Psoas muscle (tissue), 8 donors: ENCODE results near the gene VSX1. TPM values are rescaled to one million over a fixed set of nuclear protein-coding genes. Genes with fewer than 3 reads are reported as not detected.

Experiments used
- ATAC-seq, 4 donors: fragments of 200-7000 bp; cut with Tn5 transposase; one replicate each; pipeline ENCODE4 v1.9.1; 2020; ENCODE audit warnings: moderate library complexity in 3 of 4, mild to moderate bottlenecking in 2 of 4
- DNase-seq, 2 donors: peaks; one replicate each; pipeline ENCODE4 v3.0.0-alpha.2; 2020
- H3K27ac ChIP-seq: fragments of 200-600 bp; one replicate; pipeline ENCODE4 v1.8.0; 2022
- H3K27me3 ChIP-seq, 3 donors: fragments of 200-600 bp in 1 of 3; one replicate each; pipeline versions ENCODE4 v1.6.1 to v1.8.0; 2013 to 2022; ENCODE audit warnings: low read length in 2 of 3, mild to moderate bottlenecking in 2 of 3, moderate library complexity in 1 of 3; ENCODE audit not compliant: insufficient read depth in 3 of 3
- H3K36me3 ChIP-seq, 2 donors: fragments of 200-600 bp in 1 of 2; one replicate each; pipeline versions ENCODE4 v1.6.1 to v1.8.0; 2013 to 2022; ENCODE audit warnings: low read depth in 1 of 2, mild to moderate bottlenecking in 1 of 2, moderate library complexity in 1 of 2; ENCODE audit not compliant: insufficient read depth in 1 of 2
- H3K4me1 ChIP-seq: fragments of 200-600 bp; one replicate; pipeline ENCODE4 v1.8.0; 2022
- H3K4me3 ChIP-seq: fragments of 200-600 bp; one replicate; pipeline ENCODE4 v1.8.0; 2022; ENCODE audit warnings: mild to moderate bottlenecking
- H3K9me3 ChIP-seq: fragments of 200-600 bp; one replicate; pipeline ENCODE4 v1.8.0; 2022
- WGBS, 3 donors: extraction: QIAGEN DNeasy Blood & Tissue Kit; methylation state at CpG; one replicate each; pipeline versions ENCODE4 v1.1.6 to v1.1.7; 2013; 5-methylcytosine and 5-hydroxymethylcytosine counted together
- intact Hi-C, 2 donors: fragments of 100-400 bp; cut with DNase I; formaldehyde crosslinking; loops; one replicate each; pipeline versions ENCODE4 v1.11.0 to v1.14.2; 2022
- polyA plus RNA-seq, 3 donors: library from polyadenylated mRNA; stranded (reverse); fragments of 200-250 nt; gene quantifications; one replicate each; pipeline ENCODE4 v1.2.3, GENCODE V29; 2013
- total RNA-seq, 4 donors: library from RNA; stranded (reverse); fragmentation: NEBNext Ultra II Directional in 2 of 4; extraction: Animal tissue kit (Norgen Biotek cat#: 25700) in 2 of 4; gene quantifications; one replicate each; pipeline versions ENCODE4 v1.2.1 to v1.2.4, GENCODE V29; 2021 to 2023
- TF ChIP-seq, protein P1 (sequence below): fragments of 200-600 bp; IDR thresholded peaks from one replicate; pipeline ENCODE4 v1.8.0; 2022; ENCODE audit warnings: antibody characterized with exemption
- donor health status: healthy with polysubstance abuse.
- donor health status: DM: no; HTN: no; CAD: no; lungs with moderate emphysema.
- donor health status: Bipolar disorder and iron deficiency.
- donor health status: healthy.
- donor health status: DM: yes; HTN: yes; CAD: no.
- donor health status: DM: no; HTN: no; CAD: no.
- donor health status: DM: no; HTN: no; CAD: no.
- donor health status: DM: yes; HTN: yes; CAD: no.

VSX1 gene
- total and polyA plus RNA-seq, 7 donors = 0.04 to 0.52 (median 0.24) TPM; not detected in 1

DNA sequence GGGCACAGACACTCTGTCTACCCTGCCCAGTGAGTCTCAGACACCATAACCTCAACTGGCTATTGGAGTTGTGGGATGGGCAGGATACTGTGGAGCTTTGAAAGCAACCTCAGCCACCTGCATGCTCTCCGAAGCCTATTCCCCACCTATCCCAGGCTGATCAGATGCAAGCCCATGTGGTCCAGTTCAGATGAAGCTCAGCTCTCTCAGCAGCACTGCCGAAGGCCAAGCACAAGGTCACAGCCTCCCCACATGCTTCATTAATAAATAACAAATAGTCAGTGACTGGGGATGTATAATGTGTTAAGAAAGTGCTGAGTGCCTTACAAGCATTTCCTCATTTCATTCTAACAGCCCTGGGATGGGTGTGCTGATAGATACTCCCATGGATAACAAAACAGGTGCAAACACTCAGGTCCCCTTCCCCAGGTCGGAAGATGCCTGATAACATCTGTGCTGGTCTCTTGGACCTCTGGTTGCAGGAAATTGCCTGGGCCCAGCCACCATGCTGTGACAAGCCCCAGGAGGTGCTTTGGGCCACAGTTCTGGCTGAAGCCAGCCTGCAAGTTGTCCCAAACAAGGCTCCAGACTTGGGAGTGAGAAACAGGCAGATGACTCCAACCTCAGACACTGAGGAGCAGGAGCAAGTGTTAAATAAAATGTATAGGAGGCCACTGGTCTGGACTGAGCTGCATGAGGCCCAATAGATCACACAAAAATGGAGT, 27.7 kb downstream of the VSX1 start:
- ATAC-seq = peak in 1 of 4 donors; percentile 14
- H3K27ac ChIP-seq = peak overlapping the region; percentile 83
- TF ChIP-seq, protein P1, sequence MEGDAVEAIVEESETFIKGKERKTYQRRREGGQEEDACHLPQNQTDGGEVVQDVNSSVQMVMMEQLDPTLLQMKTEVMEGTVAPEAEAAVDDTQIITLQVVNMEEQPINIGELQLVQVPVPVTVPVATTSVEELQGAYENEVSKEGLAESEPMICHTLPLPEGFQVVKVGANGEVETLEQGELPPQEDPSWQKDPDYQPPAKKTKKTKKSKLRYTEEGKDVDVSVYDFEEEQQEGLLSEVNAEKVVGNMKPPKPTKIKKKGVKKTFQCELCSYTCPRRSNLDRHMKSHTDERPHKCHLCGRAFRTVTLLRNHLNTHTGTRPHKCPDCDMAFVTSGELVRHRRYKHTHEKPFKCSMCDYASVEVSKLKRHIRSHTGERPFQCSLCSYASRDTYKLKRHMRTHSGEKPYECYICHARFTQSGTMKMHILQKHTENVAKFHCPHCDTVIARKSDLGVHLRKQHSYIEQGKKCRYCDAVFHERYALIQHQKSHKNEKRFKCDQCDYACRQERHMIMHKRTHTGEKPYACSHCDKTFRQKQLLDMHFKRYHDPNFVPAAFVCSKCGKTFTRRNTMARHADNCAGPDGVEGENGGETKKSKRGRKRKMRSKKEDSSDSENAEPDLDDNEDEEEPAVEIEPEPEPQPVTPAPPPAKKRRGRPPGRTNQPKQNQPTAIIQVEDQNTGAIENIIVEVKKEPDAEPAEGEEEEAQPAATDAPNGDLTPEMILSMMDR = no peak
- 56 to 62% (median 60%) methylated on average over 3 of the region's 3 CpGs for WGBS, 3 donors
- H3K4me1 ChIP-seq = peaks cover 78% of the 10 kb centered on the region
- no peaks in the 10 kb centered on the region for H3K9me3 ChIP-seq
- DNase-seq = no peak
- intact Hi-C loops = loop anchor here in 1 of 2 donors (2.0 kb wide), 1 partner anchor 17 kb away; no protein-coding TSS in a partner anchor
- no peaks in the 10 kb centered on the region for H3K36me3 ChIP-seq
- H3K4me3 ChIP-seq = peak overlapping the region; percentile 21
- no peaks in the 10 kb centered on the region for H3K27me3 ChIP-seq

DNA sequence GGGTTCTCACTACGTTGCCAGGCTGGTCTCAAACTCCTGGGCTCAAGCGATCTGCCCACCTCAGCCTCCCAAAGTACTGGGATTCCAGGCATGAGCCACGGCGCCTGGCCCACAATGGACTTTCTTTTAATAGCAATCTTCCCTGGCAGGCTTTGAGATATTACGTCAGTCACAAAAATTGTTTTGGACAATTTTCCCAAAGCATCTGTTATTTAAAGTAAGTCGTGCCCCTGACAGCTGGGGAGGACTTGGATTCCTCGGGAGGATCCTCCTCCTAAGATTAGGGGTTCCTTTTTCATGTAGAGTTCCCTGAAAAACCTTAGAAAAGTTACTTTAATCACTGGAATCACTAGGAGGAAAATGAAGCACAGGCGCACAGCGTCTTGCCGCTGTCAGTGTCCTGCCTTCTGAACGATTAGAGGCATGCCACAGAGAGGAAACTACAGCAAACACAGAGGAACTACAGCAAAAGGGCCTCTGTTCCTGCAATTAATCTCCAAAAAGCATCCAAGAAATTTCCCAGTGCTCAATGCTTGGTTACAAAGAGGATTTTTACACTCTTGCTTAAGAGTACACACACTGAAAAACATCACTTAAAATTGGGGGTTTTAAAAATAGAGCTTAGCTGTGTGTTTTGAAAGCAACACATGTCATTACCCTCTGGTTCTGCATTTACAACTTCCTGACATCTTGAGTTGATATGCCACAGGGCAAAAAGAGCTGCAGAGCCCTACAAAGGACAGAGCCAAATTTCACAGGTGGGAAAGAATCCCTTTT, 28.5 kb downstream of the VSX1 start:
- H3K36me3 ChIP-seq = no peaks in the 10 kb centered on the region
- no peaks in the 10 kb centered on the region for H3K9me3 ChIP-seq
- peaks cover 85% of the 10 kb centered on the region for H3K4me1 ChIP-seq
- ATAC-seq = peak in 3 of 4 donors; percentile 43 to 52 (median 45)
- H3K27ac ChIP-seq = peak overlapping the region; percentile 83
- 2 to 3% (median 2%) methylated on average over 11 of the region's 11 CpGs for WGBS, 3 donors
- DNase-seq = peak; percentile 63 to 80
- H3K27me3 ChIP-seq = no peaks in the 10 kb centered on the region
- peak overlapping the region; percentile 5 for H3K4me3 ChIP-seq
- TF ChIP-seq, protein P1 = no peak
- intact Hi-C loops = loop anchor here in 1 of 2 donors (2.0 kb wide), 1 partner anchor 17 kb away; no protein-coding TSS in a partner anchor

DNA sequence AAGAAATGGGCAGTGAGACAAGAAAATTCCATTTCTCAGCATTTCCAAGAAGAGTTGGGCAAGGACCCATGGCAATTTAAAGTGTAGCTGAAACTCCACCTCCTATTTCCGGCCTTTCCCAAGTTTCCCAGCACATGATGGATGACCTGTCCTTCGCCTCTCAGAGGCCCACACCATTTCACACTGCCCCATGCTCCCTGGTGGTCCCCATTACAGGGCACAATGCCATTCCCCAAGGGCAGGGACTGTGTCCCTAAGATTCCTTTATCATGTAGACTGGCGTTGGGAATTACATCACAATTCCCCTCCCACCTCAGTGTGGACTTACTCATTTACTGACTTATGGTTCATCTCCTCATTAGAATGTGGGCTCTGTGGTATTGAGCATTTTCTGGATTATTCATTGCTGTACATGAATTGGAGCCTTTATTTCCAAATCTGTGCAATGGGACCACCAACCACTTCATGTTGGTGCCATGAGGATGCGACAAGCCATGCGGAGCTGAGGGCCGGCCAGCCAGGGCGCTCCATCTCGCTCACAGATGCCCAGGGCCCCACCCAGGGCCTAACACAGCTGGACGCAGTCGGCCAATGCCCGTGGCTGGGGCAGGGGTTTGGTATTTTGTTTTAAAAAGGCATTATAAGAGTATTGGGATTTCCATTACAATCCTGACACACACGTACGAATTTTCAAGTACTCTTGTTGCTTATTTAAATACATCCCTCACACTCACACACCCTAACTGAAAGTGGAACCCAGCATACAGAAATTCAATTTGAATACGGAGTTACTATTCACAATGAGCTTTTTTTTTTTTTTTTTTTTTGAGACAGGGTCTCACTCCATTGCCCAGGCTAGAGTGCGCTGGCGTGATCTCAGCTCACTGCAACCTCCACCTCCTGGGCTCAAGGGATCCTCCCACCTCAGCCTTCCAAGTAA, 29.4 kb downstream of the VSX1 start:
- Histone ChIP-seq H3K9me3 (no peaks in the 10 kb centered on the region), H3K4me1 (peaks cover 90% of the 10 kb centered on the region), H3K4me3 (peak overlapping the region; percentile 19), H3K27me3 (no peaks in the 10 kb centered on the region), H3K36me3 (peaks cover 0 to 8% of the 10 kb centered on the region in 2 donors), H3K27ac (peak overlapping the region; percentile 83)
- TF ChIP-seq, protein P1 = no peak
- peak in 2 of 4 donors; percentile 27 to 38 for ATAC-seq
- intact Hi-C loops = no loop called here
- 57 to 69% (median 61%) methylated on average over 16 of the region's 16 CpGs for WGBS, 3 donors
- DNase-seq = peak in 1 of 2 donors; percentile 35

DNA sequence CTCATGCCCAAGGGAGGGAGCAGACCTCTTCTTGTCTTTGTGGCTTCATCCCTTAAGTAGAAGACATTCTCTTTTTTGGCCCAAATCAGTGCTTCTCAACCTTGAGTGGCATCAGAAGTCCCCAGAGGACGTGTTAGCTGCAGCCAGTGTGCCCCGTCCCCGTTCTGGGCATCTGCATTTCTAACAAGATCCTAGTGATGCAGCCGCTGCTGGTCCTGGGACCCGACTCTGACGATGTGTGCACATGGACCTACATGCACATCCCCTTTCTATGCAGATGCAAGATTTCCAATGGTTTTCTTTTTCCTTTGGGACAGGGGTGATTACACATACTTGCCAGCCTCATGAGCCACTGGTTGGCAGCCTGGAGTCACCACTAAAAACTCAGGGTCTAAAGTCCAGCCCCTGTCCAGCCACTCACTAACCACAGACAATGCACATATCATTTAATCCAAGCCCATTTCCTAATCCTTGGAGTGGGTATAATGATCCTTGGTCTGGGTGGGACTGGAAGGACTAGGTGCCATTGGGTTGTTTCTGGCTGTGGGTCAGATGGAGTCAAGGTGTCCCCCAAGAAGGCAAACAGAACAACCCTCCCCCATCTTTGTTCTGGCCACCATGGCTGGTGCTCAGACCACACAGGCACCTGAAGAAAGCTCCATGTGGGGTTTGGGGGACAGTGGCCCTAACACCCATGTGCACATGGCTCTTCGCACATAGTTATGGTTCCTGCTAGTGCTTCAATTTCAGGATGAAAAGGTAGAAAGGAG, 30.4 kb downstream of the VSX1 start:
- H3K4me1 ChIP-seq = peaks cover 95% of the 10 kb centered on the region
- DNase-seq = peak in 1 of 2 donors; percentile 36
- WGBS, 3 donors = 94 to 96% (median 95%) methylated on average over 7 of the region's 7 CpGs
- no peaks in the 10 kb centered on the region for H3K9me3 ChIP-seq
- TF ChIP-seq, protein P1 = no peak
- H3K27me3 ChIP-seq = no peaks in the 10 kb centered on the region
- intact Hi-C loops = no loop called here
- H3K36me3 ChIP-seq = peaks cover 0 to 15% of the 10 kb centered on the region in 2 donors
- no peak overlapping the region for H3K4me3 ChIP-seq
- peak overlapping the region; percentile 83 for H3K27ac ChIP-seq
- no peak for ATAC-seq
